Caki2 (cell line): ENCODE measurements around the gene RIMBP2. TPM values are rescaled to one million over a fixed set of nuclear protein-coding genes. Genes with fewer than 3 reads are reported as not detected.

Source experiments
- DNase-seq: peaks from one replicate; pipeline ENCODE4 v3.0.0-alpha.2; 2015; ENCODE audit warnings: low read depth
- in situ Hi-C: cut with HindIII; loops from 2 replicates; pipeline ENCODE4 v1.10.0; 2016; ENCODE audit warnings: low sequenced_read_pairs, low pct_unique_long_range_greater_than_20kb, mixed read lengths
- total RNA-seq: library from RNA; depleted of rRNA; stranded (reverse); fragments of >200 nt; shearing (Covaris generic); gene quantifications from 2 replicates; pipeline ENCODE4 v1.2.3, GENCODE V29; 2014; ENCODE audit warnings: low replicate concordance

Gene RIMBP2
- total RNA-seq, 1 experiment from 2014 or later: not detected

- in situ Hi-C loops: no loop called here
- no peak for DNase-seq
These were observed 160.9 kb downstream of the RIMBP2 start for GRCh38 chr12:130555221-130555620.

DNA sequence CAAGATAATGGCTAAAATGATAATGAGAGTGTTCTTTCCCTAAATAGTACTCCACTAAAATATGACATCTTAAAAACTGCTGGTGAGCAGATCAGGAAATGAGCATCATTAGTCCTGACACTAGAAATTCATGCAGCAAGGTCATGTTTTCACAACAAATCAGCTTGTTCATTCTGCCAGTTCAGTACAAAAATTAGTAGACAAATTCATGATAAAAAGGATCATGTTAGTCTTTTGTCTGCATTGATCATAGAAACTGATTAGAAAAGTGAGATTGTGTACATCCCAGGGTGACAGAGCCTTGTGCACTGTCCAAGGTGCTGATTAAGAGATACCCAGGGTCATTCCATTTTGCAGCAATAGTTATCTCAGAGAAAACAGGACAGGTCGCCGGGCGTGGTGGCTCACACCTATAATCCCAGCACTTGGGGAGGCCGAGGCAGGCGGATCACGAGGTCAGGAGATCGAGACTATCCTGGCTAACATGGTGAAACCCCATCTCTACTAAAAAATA is 163.6 kb downstream of the RIMBP2 start:
- DNase-seq: peak; percentile 5
- in situ Hi-C loops: no loop called here

DNA sequence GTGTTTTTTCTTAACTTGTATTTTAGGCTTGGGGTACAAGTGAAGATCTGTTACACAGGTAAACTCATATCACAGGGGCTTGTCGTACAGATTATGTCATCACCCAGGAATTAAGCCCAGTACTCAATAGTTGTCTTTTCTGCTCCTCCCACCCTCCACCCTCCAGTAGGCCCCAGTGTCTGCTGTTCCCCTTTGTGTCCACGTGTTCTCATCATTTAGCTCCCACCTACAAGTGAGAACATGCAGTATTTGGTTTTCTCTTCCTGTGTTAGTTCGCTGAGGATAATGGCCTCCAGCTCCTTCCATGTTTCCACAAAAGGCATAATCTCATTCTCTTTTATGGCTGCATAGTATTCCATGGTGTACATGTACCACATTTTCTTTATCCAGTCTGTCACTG is 166.7 kb downstream of the RIMBP2 start:
- in situ Hi-C loops: no loop called here
- no peak for DNase-seq

- no peak for DNase-seq
- in situ Hi-C loops: no loop called here
These were observed 168.5 kb downstream of the RIMBP2 start for GRCh38 chr12:130547480-130548155.

DNA sequence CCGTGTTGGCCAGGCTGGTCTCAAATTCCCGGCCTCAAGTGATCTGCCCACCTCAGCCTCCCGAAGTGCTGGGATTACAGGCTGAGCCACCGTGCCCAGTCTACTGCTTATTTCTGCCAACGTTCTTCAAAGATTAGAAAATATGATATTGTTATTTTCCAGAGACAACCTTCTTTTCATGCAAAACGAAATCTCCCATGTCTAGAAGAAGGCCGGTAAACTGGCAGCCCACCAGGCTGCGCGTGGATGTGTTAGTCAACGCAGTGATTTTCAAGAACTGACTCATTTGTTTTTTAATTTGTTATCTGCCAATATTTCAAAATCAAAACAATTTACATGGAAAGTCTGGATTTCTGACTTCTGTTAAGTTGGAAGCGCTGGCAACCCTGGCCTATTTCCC is 169.6 kb downstream of the RIMBP2 start:
- in situ Hi-C loops: no loop called here
- no peak for DNase-seq

DNA sequence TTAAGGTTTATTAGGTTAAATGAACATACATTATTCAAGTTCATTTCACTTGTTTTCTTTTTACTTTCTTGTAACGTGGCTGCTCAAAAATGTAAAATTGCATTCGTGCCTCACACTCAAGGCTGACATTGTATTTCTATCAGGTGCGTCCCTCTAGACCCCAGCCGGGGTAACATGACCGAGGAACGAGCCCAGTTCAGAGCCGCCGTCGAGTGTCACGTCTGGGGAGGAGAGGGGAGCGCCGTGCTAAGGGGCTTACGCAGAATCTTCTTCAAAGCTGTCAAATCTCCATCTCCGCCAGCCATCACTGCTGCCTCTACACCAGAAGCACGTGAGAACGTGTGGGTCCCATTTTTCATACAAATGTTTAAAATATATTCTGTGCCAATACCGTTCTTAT is 170.6 kb downstream of the RIMBP2 start:
- no peak for DNase-seq
- in situ Hi-C loops: no loop called here

GRCh38 chr12:130540376-130540775 is 175.7 kb downstream of the RIMBP2 start:
- DNase-seq: no peak
- in situ Hi-C loops: no loop called here

GRCh38 chr12:130538343-130539095 is 177.6 kb downstream of the RIMBP2 start:
- DNase-seq: no peak
- in situ Hi-C loops: no loop called here

DNA sequence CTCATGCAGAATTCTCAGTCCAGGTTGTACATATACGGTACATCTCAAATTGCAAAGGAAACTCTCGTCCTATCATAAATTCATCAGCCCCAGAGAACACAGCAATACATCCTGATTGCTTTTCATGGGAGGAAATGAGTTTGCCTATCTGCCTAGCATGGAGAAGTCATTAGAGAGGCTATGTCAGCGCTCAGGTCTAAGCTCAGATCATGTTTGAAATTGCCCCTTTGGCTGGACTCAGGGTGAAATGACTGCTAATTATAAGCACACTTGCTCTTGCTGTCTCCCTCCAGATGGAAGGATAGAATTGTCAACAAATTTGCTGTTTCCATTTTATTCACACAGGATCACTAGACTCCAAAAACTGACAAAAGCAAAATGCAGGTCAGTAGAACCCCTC is 178.4 kb downstream of the RIMBP2 start:
- in situ Hi-C loops: no loop called here
- no peak for DNase-seq

- DNase-seq: no peak
These were observed 179.0 kb downstream of the RIMBP2 start for GRCh38 chr12:130537051-130537450.

DNA sequence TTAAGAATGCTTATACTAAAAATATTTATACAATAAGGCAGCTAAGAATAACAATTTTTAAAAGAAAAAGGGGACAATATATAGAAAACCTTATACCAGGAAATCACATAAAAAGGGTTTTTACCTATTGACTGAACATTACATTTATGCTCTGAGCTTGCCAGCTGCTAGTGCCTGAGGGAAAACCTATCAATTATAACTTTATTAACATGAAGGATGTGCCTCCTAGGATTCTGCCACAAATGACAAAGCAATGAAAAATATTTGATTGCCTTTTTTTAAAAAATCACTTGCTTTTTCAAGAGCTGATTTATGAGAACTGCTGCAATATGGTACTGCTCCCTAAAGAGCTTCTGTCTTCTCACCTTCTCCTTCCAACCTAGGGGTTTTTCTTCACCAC is 185.7 kb downstream of the RIMBP2 start:
- in situ Hi-C loops: no loop called here
- DNase-seq: no peak

More at GRCh38 chr12:130537051-130537450, 179.0 kb downstream of the RIMBP2 start:
- in situ Hi-C loops: no loop called here

- DNase-seq: no peak
- in situ Hi-C loops: no loop called here
These were observed 186.3 kb downstream of the RIMBP2 start for GRCh38 chr12:130529781-130530180.

DNA sequence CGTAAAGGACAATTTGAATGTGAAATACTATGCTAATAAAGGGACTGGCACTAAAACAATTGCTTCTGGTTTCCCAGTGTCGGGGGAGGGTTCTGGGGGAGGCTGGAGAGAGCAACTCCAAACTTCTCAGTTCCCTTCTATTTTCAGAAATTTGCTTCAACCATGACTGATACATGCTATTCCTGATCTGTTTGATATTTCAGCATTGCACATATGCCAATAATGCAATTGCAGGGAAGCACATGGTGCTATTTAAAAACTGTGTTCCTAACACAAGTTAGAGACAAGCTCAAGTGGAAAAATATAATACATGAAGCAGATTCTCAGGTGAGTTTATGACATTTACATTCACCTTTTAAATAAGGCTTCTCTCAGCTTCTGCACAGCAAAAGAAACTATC is 188.9 kb downstream of the RIMBP2 start:
- DNase-seq: no peak
- in situ Hi-C loops: no loop called here

GRCh38 chr12:130526813-130527212 is 189.3 kb downstream of the RIMBP2 start:
- DNase-seq: peak; percentile 22

GRCh38 chr12:130525384-130526172 is 190.5 kb downstream of the RIMBP2 start:
- in situ Hi-C loops: no loop called here
- DNase-seq: no peak

More at GRCh38 chr12:130526813-130527212, 189.3 kb downstream of the RIMBP2 start:
- in situ Hi-C loops: no loop called here

- no peak for DNase-seq
- in situ Hi-C loops: no loop called here
These were observed 191.3 kb downstream of the RIMBP2 start for GRCh38 chr12:130524759-130525158.

GRCh38 chr12:130523863-130524614 is 192.1 kb downstream of the RIMBP2 start:
- in situ Hi-C loops: no loop called here
- DNase-seq: no peak

- in situ Hi-C loops: no loop called here
- no peak for DNase-seq
These were observed 192.9 kb downstream of the RIMBP2 start for GRCh38 chr12:130523208-130523607.
